Astrocyte of the spinal cord (primary cell): ENCODE data around the gene C8A.

Experiments used
- DNase-seq: peaks from one replicate; pipeline ENCODE4 v3.0.0; 2011; ENCODE audit warnings: low read depth, low spot score
- H3K4me3 ChIP-seq: 2 replicates; pipeline ENCODE4 v1.5.1; 2011; ENCODE audit warnings: low read depth, mild to moderate bottlenecking, low read length, moderate library complexity
- CTCF ChIP-seq: IDR thresholded peaks from 2 replicates; pipeline ENCODE4 v1.5.1; 2012; ENCODE audit warnings: low read depth, mild to moderate bottlenecking, low read length, inconsistent platforms
- in situ Hi-C: cut with HindIII; loops from 2 replicates; pipeline ENCODE4 v1.10.0; 2017; ENCODE audit warnings: low sequenced_read_pairs

Gene C8A

GRCh38 chr1:56835657-56836056, 18.9 kb upstream of the C8A start:
- no peak for TF ChIP-seq CTCF
- no peak for DNase-seq
- in situ Hi-C loops, result no loop called here
- H3K4me3 ChIP-seq, result no peak overlapping the region

DNA sequence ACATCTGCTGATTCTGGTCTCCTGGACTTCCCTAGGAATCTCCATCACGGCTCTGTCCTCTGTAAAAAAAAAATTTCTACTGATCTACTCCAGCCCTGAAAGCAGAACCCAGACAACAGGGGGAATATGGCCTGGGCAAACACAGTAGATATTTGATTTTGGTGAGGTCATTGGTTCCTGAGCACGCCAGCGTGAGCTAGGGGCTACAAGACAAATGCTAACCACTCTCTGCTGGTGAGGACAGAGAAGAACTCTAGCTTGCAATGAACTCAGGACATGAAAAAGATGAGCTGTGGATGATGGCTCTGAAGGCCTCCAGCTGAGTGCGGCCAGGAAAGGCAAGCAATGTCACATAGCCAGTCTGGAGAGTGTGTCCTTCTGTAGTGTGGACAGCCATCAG, 18.2 kb upstream of the C8A start:
- H3K4me3 ChIP-seq, result no peak overlapping the region
- in situ Hi-C loops, result no loop called here
- TF ChIP-seq CTCF, result no peak
- no peak for DNase-seq

GRCh38 chr1:56837244-56837939, 17.2 kb upstream of the C8A start:
- H3K4me3 ChIP-seq, result no peak overlapping the region
- no peak for DNase-seq
- in situ Hi-C loops, result no loop called here
- no peak for TF ChIP-seq CTCF

DNA sequence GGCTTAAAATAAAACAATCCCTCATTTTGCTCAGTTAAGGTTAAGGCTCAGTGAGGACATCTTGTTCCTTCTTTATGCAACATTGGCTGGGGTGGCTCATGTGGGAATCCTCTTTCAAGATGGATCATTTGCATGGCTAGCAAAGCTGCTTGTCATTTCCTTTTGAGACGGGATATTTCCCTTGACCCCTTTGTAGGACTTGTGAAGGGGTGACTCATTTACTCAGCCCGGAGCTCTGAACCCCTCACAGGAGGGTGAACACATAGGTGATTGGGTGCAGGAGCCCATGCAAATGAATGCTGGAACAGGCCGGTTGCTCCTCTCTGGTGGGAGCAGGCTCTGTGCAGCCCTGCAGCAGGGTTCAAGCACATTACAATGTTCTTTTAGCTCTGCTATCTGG, 15.8 kb upstream of the C8A start:
- no peak overlapping the region for H3K4me3 ChIP-seq
- no peak for TF ChIP-seq CTCF
- in situ Hi-C loops, result no loop called here
- peak; percentile 8 for DNase-seq

DNA sequence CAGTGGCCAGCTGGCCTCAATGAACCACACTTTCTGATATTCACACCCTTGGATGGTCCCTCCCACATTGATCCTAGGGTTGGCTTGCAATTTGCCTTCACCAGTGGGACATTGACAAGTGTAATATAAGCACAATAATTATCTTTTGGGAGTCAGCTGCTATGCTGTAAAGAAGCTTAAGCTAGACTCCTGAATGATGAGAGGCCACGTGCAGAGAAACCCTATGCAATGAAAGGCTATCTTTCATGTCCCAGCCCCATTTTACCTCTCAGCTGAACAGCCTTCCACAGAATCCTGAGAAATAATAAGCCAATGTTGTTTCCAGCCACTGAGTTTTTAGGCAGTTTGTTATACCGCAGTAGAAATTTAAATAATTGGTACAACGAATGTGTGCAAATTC, 11.1 kb upstream of the C8A start:
- TF ChIP-seq CTCF, result no peak
- H3K4me3 ChIP-seq, result no peak overlapping the region
- in situ Hi-C loops, result no loop called here
- DNase-seq, result no peak

DNA sequence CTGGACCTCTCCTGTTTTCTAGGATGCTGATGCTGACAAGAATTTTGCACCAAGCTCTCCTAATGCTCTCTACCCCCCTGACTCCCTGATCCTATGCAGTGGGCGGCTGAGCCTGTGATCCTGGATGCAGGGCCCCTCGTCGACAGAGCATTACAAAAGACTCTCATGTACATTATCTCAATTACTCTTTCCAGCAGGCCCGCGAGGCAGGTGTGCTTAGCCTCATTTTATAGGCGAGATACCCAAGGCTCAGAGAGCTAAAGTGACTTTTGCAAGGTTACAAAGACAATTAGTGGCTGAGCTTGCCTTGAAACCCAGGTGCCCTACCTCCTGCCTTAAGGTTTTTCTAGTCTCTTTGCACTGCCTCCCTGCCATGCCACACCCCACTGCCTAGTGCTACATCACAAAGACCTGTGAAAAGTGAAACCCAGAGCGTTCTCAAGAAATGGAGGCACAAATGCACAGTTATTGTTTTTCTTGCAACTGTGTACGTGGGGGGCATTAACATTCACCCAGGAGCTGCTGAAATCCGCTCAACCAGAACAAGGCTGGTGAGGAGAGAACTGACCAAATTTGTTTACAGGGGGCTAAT, 10.0 kb upstream of the C8A start:
- no peak for TF ChIP-seq CTCF
- no peak for DNase-seq
- in situ Hi-C loops, result no loop called here
- H3K4me3 ChIP-seq, result no peak overlapping the region

DNA sequence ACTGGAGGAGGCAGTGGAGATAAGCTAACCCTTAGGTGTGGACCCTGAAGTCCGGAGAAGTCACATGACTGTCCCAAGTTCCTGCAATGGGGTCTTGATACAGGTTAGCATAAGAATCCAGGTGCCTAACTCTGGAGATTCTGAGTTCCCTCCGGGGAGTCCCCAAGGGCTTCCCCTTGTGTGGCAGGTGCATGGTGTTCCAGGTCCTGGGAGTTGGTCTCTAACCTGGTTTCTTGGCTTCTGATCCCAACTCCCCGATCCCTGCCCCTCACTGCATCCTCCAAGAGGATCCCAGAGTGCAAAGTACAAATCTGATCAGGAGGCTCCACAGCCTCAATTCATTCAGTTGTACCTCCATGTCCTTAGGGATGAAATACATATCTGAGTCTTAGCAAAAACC, 9.3 kb upstream of the C8A start:
- no peak for DNase-seq
- in situ Hi-C loops, result no loop called here
- TF ChIP-seq CTCF, result no peak
- H3K4me3 ChIP-seq, result no peak overlapping the region
